Ascending aorta (tissue), 2 donors: ENCODE results near the gene MVD. TPM values are rescaled to one million over a fixed set of nuclear protein-coding genes. Genes with fewer than 3 reads are reported as not detected.

ENCODE experiments used
- DNase-seq, 2 donors: peaks; one replicate each; pipeline ENCODE4 v3.0.0-alpha.2; 2019; ENCODE audit warnings: low spot score in 2 of 2
- H3K27ac ChIP-seq, 2 donors: fragments of 200-600 bp; sonication (generic); one replicate each; pipeline ENCODE4 v1.5.1; 2016 to 2017; ENCODE audit warnings: mild to moderate bottlenecking in 1 of 2
- H3K27me3 ChIP-seq: fragments of 200-600 bp; sonication (generic); one replicate; pipeline ENCODE4 v1.5.1; 2017
- H3K36me3 ChIP-seq, 2 donors: fragments of 200-600 bp; sonication (generic); one replicate each; pipeline ENCODE4 v1.5.1; 2016
- H3K4me1 ChIP-seq, 2 donors: fragments of 200-600 bp; sonication (generic); one replicate each; pipeline ENCODE4 v1.5.1; 2016 to 2017; ENCODE audit warnings: mild to moderate bottlenecking in 1 of 2
- H3K4me3 ChIP-seq, 2 donors: fragments of 200-600 bp; sonication (generic); one replicate each; pipeline ENCODE4 v1.5.1; 2016 to 2017; ENCODE audit warnings: mild to moderate bottlenecking in 1 of 2
- H3K9me3 ChIP-seq, 2 donors: fragments of 200-600 bp; sonication (generic); one replicate each; pipeline ENCODE4 v1.5.1; 2016
- CTCF ChIP-seq, 3 experiments: fragments of 200-600 bp in 2 of 3; fragments of 450-650 bp in 1 of 3; sonication (generic) in 2 of 3; IDR thresholded peaks; one replicate each; pipeline ENCODE4 v1.5.1; 2016 to 2019; ENCODE audit warnings: antibody characterized with exemption in 3 of 3, mild to moderate bottlenecking in 1 of 3, moderate library complexity in 1 of 3
- intact Hi-C: fragments of 100-400 bp; cut with DNase I; formaldehyde crosslinking; loops from one replicate; pipeline ENCODE4 v1.15.1; 2023
- total RNA-seq: library from RNA; depleted of rRNA; stranded (reverse); fragments of >200 nt; gene quantifications from one replicate; pipeline ENCODE4 v1.1.0, GENCODE V29; 2016

The MVD gene
- total RNA-seq, 1 donor from 2014 or later = 72.9 TPM

- DNase-seq = peak; percentile 50 to 79
- Histone ChIP-seq H3K27me3 (no peaks in the 10 kb centered on the region), H3K27ac (peak overlapping the region; percentile 0 to 17), H3K4me1 (peaks cover 0 to 11% of the 10 kb centered on the region in 2 donors), H3K9me3 (no peaks in the 10 kb centered on the region), H3K36me3 (peaks cover 10 to 28% of the 10 kb centered on the region in 2 donors), H3K4me3 (peak overlapping the region; percentile 63 to 84)
- TF ChIP-seq CTCF (IDR thresholded peaks at IDR 0.05) = no peak
- intact Hi-C loops = no loop called here
These were observed 11.5 kb downstream of the MVD start for GRCh38 chr16:88651276-88651988.

DNA sequence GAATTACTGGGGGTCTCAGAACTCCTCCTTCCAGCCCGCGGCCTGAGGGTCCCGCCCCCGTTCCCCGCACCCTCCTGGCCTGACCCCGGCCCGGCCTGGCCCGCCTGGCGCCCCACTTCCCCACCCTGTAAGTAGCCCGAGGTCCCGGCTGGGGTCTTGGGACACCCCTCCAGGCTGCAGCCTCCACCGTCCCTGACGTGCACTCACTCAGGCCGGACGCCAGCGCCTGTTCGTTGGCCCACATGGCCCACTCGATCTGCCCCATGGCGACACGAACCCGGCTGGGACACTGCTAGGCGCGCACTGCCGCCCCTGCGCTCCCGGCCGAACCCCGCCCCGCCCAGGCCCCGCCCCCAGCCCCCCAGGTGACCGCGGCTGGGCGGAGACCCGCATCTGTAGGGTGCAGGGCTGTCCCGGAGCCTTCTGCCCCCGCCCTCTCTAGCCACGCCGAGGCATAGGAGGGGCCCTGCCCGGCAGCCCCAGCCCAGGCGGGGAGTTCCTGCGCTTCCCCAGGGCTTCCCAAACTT lies 12.1 kb downstream of the MVD start, which contains the start of gene CYBA:
Gene CYBA, minus strand, starts transcription at position 305 of the 527 bp plus-strand sequence. Its CDS starts 40 bp downstream, at position 265.
- Histone ChIP-seq H3K4me3 (peak within 1 kb of the TSS; percentile 63 to 84), H3K27me3 (no peaks in the 10 kb centered on the region), H3K9me3 (no peaks in the 10 kb centered on the region), H3K36me3 (peaks cover 10 to 23% of the 10 kb centered on the region in 2 donors), H3K4me1 (peaks cover 0 to 11% of the 10 kb centered on the region in 2 donors), H3K27ac (peak within 1 kb of the TSS; percentile 17 to 60)
- intact Hi-C loops = no loop called here
- no peak for TF ChIP-seq CTCF (IDR thresholded peaks at IDR 0.05)
- DNase-seq = peak; percentile 43 to 87

DNA sequence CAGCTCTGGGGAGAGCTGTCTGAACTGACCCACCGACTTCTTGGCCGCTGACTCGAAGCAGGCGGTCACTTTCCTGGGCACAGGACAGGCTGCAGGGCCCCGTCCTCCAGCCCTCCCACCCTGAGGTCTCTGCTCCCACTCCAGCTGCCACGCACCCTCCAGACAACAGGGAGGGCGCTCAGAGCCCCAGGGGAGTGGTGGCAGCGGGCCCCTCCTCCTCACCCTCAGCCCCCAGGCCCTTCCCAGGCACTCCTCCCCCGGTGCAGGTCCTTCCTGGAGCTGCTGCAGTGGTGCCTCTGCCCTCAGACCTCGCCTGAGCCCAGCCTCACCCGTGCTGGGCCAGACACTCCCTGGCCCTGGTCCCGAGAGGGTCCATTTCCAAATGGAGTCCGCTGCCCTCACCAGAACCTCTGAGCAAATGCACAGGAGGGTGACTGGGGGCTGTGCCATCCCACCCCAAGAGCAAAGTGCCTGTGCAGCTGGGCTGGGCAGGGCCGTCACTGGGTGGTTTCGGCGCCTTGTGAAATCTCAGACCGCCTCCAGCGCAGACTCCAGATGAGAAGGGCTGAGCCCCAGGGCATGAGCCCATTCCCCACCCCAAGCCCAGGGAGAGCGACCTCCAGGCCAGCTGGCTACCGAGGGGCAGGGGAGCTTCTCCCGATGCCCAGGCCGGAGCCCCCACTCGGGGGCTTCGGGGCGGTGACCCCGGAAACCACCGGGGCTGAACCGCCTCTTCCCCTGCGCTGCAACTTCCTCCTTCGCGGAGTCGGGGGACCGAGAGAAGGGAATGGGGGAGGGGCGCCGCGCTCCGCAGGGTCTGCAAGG lies 12.8 kb downstream of the MVD start:
- DNase-seq = no peak
- peaks cover 4 to 16% of the 10 kb centered on the region in 2 donors for H3K36me3 ChIP-seq

GRCh38 chr16:88649195-88649923 lies 13.5 kb downstream of the MVD start:
- Histone ChIP-seq H3K36me3 (peaks cover 0 to 8% of the 10 kb centered on the region in 2 donors), H3K4me1 (peaks cover 0 to 11% of the 10 kb centered on the region in 2 donors), H3K27me3 (no peaks in the 10 kb centered on the region), H3K27ac (peak overlapping the region; percentile 10 to 60), H3K4me3 (peak overlapping the region; percentile 63 to 84), H3K9me3 (no peaks in the 10 kb centered on the region)
- no peak for DNase-seq
- intact Hi-C loops = no loop called here
- TF ChIP-seq CTCF (IDR thresholded peaks at IDR 0.05) = no peak

More for the DNA sequence above, 12.8 kb downstream of the MVD start:
- Histone ChIP-seq H3K9me3 (no peaks in the 10 kb centered on the region), H3K4me1 (peaks cover 0 to 11% of the 10 kb centered on the region in 2 donors), H3K27ac (peak overlapping the region; percentile 10 to 60), H3K27me3 (no peaks in the 10 kb centered on the region), H3K4me3 (peak overlapping the region; percentile 63 to 84)
- intact Hi-C loops = no loop called here
- TF ChIP-seq CTCF (IDR thresholded peaks at IDR 0.05) = no peak
